GM18870 (cell line): ENCODE data around the gene GREB1.

ENCODE experiments used
- ATAC-seq: cut with Tn5 transposase; IDR thresholded peaks from one replicate; pipeline ENCODE4 v1.9.1; 2021; ENCODE audit warnings: moderate library complexity; ENCODE audit not compliant: unreplicated experiment

GREB1 gene

GRCh38 chr2:11629851-11630250, 96.0 kb downstream of the GREB1 start:
- no peak for ATAC-seq

GRCh38 chr2:11630855-11631254, 97.0 kb downstream of the GREB1 start:
- no peak for ATAC-seq

GRCh38 chr2:11631462-11631861, 97.6 kb downstream of the GREB1 start:
- no peak for ATAC-seq

DNA sequence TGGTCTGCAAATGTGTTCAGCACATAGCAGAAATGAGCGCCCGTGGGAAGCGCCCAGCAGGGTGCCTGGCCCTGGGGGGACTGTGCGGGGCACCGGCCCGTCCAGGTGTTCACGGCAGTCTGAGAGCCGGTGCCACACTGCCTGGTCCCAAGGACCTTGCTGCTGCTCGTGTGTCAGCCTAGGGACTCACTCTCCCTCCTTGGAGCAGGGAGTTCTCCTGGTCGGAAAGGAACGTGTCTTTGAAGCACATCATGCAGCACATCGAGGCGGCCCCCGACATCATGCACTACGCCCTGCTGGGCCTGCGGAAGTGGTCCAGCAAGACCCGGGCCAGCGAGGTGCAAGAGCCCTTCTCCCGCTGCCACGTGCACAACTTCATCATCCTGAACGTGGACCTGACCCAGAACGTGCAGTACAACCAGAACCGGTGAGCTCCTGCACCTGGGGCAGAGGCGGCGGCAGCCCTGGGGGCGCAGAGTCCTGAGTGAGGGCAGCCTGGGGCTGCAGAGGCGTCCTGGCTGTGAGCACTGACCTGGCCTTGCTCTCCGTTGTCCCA, 100.2 kb downstream of the GREB1 start:
- ATAC-seq: no peak

DNA sequence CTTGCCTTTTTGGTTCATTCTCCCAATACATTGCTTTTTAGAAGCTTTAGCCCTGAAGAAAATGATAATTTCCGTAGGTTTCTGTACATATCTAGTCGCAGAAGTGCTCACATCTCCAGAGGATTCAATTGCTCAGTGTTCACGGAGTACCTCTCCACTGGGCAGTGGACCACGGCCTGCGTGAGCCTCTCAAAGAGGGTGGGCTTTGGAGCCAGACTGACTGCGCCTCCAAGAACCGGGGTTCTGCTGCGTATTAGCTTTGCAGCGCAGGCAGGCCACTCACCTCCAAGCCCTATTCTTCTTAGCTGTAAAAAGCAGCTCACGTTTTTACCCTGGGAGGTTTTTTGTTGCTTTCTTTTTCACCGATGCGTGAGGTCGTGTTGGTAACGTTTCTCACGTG, 100.7 kb downstream of the GREB1 start:
- ATAC-seq: no peak

DNA sequence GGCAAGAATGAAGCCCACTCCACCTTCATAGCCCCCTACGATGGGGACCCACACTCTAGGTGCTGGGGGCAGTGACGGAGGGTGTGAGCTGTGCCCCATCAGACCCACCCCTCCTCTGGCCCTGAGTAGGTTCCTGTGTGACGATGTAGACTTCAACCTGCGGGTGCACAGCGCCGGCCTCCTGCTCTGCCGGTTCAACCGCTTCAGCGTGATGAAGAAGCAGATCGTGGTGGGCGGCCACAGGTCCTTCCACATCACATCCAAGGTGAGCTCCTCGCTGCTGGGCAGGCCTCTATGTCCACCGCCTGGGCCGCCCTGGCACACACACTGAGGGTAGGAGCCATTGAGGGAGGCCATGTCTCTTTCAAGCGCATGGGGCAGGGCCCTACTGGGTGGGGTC, 101.3 kb downstream of the GREB1 start:
- no peak for ATAC-seq

- no peak for ATAC-seq
Measured at GRCh38 chr2:11636593-11637295, 102.9 kb downstream of the GREB1 start.

GRCh38 chr2:11637546-11637945, 103.7 kb downstream of the GREB1 start:
- no peak for ATAC-seq

DNA sequence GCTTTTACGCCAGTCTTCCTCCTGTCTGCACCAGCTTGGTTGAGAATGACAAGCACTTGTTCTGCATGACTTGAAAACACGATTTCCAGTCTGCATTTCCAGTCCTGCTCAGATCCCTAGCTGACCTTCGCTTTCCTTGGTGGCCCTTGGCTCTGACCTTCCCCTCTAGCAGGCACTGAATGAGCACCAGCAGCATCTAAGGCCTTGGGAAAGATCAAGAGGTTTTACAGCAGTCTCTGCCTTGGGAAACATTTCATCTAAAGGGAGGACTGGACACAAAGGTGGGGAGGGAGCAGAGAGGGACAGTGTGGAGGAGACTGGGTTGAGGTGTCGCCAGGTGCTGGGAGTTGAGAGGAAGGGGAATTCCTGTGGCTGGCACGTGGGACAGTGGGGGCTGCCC, 105.7 kb downstream of the GREB1 start:
- no peak for ATAC-seq

- ATAC-seq: no peak
Measured at GRCh38 chr2:11640132-11640531, 106.3 kb downstream of the GREB1 start.

GRCh38 chr2:11642972-11643371, 109.1 kb downstream of the GREB1 start:
- ATAC-seq: no peak

DNA sequence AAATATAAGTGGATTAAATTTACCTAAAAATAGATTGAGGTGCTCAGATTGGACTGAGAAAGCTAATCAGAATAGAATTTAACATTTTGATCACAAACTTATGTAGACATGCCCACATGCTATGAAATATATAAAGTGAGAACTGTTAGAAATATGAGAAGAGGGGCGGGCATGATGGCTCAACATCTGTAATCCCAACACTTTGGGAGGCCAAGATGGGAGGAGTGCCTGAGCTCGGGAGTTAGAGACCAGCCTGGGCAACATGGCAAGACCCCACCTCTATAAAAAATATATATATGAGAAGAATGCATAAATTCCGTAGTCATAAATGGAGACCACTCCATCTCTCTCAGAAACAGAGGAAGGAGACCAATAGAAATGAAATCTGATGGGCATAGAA, 110.4 kb downstream of the GREB1 start:
- no peak for ATAC-seq

DNA sequence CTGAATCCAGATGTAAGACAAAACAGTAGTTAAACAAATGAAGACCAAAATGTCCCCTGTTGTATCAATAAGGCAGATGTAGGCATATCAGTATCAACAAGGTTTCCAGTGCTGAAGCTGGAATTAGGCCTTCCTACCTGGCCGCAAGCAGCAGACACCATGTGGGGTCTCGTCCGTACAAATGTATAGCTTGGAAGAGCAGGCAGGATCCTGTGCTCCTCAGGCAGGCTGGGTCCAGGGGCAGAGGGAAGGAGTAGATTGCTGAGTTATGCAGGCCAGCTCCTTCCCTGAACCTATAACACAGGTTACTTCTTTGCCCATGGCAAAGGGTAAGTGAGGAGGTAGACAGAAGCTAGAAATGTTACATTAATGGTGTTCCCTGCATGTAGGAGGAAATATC, 112.7 kb downstream of the GREB1 start:
- no peak for ATAC-seq

DNA sequence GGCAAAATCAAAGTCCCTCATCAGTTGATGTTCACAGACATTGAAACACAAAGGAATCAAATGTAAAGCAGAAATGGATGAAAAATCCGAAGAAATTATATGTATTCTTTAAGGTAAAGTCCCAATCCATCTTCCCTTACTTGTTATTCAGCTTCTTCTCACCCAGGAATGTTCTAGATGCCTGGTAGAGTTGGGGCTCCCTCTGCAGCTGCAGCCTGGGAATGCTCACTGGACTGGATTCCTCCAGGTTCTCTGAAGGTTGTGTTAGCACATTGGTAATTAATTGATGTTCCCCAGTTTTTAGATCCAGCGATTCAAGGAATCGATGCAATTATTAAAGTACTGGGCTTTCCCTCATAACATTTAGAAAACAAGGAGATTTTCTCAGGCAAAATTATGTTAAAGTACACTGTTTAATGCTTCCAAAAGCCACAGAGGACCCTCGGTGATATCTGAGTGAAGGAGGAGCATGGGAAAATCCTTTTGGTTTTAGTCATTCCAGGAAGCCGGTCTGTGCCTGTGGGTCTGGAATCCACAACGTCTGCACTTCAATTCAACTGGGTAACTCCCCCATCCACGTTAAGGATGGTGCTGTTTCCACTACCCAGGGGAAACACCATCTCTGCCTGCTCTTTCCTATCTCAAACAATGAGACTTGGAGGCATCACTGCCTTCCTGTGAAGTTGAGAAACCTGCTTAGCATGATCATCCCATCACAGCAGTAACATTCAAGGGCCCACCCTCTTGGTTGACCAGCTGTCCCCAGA, 114.2 kb downstream of the GREB1 start:
- ATAC-seq: no peak

- ATAC-seq: no peak
Measured at GRCh38 chr2:11649093-11649492, 115.2 kb downstream of the GREB1 start.

DNA sequence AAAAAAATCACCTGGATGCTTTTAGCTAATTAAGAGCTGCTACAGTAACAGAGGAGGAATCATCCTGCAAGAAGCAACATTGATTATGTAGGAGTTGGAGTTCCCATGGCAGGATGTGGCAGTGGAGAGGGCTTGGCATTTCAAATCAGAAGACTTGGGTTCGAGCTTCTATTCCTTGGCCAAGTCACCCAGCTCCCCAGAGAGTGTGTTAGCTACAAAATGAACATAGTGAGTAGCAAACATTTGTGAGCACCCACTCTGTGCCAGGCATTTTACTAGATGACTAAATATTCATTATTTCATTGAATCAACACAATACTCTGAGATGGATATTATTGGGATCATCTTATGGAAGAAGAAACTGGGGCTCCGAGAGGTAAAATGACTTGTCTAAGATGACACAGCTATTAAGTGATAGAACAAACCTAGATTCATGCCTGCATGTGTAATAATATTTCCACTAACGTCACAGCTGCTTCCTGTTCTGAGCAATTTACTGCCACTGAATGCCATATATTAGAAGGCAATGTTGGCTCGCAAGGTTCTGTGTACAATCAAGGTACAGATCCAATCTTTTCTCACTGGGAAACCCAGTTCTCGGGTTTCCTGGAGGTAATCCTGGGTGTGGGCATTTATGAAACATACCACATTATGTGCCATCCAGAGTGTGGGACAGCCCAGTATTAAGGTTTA, 118.2 kb downstream of the GREB1 start:
- no peak for ATAC-seq

GRCh38 chr2:11652553-11652952, 118.7 kb downstream of the GREB1 start:
- no peak for ATAC-seq

DNA sequence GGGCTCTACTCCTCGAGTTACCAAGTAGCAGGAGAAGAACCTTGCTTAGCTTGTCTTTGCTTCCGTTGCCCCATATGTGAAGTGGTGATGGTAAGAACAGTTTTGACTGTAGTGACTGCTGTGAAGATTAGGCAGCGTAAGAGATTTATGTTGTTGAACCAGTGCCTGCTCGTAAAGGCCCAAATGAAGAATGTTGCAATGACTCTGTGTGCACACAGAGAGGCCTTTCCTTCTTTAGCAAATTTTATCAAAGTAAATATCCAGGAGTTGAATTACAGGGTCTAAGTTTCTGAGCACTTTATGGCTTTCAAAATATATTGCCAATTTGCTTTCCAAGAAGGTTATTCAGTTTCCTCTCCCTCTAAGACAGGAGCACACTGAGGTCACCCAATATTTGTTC, 121.7 kb downstream of the GREB1 start:
- no peak for ATAC-seq

DNA sequence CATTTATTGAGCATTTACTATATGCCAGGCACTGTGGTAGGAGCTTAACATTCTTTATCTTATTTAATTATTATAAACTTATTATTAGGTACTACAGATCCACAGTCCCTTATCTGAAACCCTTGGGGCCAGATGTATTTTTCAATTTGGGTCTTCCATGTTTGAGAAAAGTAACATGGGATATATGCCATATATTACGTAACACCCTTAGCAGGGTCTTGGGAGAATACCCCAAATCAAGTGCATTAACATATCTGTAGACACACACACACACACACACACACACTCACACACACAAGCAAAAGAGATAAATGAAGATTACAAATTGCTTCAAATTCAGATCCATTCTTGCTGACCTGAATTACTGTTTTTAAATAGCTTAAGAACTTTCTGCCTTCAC, 122.4 kb downstream of the GREB1 start:
- no peak for ATAC-seq

DNA sequence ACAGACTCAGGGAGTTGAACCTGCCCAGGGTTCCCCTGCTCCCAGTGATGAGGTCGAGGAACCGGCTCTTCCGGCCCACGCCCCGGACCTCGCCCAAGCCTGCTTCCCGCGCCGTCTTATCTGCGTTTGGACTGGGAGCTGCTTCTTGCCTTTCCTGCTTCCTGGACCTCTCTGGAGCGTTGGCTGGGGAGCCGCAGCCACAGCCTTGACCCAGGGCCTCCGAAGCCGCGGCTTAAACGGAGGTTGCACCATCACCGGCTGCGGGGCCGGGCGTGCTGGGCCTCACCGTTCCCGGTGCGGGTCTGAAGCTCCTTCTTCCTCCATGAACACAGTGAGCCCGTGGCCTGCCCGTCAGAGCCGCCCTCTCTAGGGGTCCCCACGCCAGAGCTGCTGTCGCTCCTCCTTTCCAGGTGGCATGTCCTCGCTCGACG, 122.8 kb downstream of the GREB1 start:
- no peak for ATAC-seq

DNA sequence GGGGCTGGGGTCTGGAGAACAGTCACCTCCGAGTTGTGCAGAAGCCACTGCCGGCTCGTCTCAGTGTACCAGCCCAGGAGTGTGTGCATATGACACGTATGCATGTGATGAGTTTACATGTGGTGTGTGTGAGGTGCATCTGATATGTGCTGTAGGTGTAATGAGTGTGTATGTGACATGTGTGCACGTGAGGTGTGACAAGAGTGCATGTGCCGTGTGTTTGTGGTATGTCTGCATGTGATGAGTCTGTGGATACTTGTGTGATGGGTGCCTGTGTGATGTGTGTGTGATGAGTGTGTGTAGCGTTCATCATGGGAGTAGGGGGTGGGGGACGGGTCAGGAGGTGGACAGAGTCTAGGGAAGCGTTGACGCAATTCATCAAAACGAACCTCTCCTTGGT, 123.3 kb downstream of the GREB1 start:
- ATAC-seq: no peak

- ATAC-seq: no peak
Measured at GRCh38 chr2:11657646-11658045, 123.8 kb downstream of the GREB1 start.
